HG03469 (cell line): Measurements from ENCODE around the gene CGB7.
"Not testable (repeated sequence)": the region's sequence is repeated elsewhere in the genome, so short reads cannot be mapped to it uniquely, and the experiment has no call there.

Experiments
- ATAC-seq: cut with Tn5 transposase; IDR thresholded peaks from one replicate; pipeline ENCODE4 v1.9.1; 2021; ENCODE audit warnings: mild to moderate bottlenecking, moderate library complexity, moderate number of reproducible peaks; ENCODE audit not compliant: unreplicated experiment

CGB7 gene

GRCh38 chr19:49073514-49074378 lies 16.2 kb upstream of the CGB7 start:
- ATAC-seq = no peak

- no peak for ATAC-seq
Observed at GRCh38 chr19:49071860-49072547, 14.5 kb upstream of the CGB7 start.

- ATAC-seq = no peak
Observed at GRCh38 chr19:49070416-49070815, 12.9 kb upstream of the CGB7 start.

- no peak for ATAC-seq
Observed at GRCh38 chr19:49069026-49069425, 11.5 kb upstream of the CGB7 start.

- no peak for ATAC-seq
Observed at GRCh38 chr19:49067554-49067953, 10.0 kb upstream of the CGB7 start.

- no peak for ATAC-seq
Observed at GRCh38 chr19:49065905-49066512, 8.5 kb upstream of the CGB7 start.

- ATAC-seq = no peak
Observed at GRCh38 chr19:49064768-49065611, 7.4 kb upstream of the CGB7 start, which contains the start of gene NTF4. Gene NTF4 (minus strand): TSS chr19:49064818. CDS start chr19:49061997, 2,821 bp downstream.

GRCh38 chr19:49064029-49064629 lies 6.6 kb upstream of the CGB7 start:
- ATAC-seq = no peak

- ATAC-seq = no peak
Observed at GRCh38 chr19:49061445-49061844, 3.9 kb upstream of the CGB7 start.

- no peak for ATAC-seq
Observed at GRCh38 chr19:49061000-49061399, 3.5 kb upstream of the CGB7 start.

GRCh38 chr19:49059053-49059452 lies 1.5 kb upstream of the CGB7 start:
- ATAC-seq = no peak

GRCh38 chr19:49058562-49058961 lies 1.0 kb upstream of the CGB7 start:
- no peak for ATAC-seq

- ATAC-seq = not testable (repeated sequence)
Observed at GRCh38 chr19:49056902-49057596, 500 bp downstream of the CGB7 start.

GRCh38 chr19:49056101-49056901 lies 1.2 kb downstream of the CGB7 start:
- no peak for ATAC-seq

- ATAC-seq = not testable (repeated sequence)
Observed at GRCh38 chr19:49050376-49051033, 7.0 kb downstream of the CGB7 start.

- not testable (repeated sequence) for ATAC-seq
Observed at GRCh38 chr19:49049834-49050233, 7.7 kb downstream of the CGB7 start.

GRCh38 chr19:49049011-49049410 lies 8.5 kb downstream of the CGB7 start, which contains the start of gene CGB8:
Gene CGB8 (minus strand): TSS chr19:49049111. CDS start chr19:49048739, 372 bp downstream.
- not testable (repeated sequence) for ATAC-seq

GRCh38 chr19:49043548-49043947 lies 14.0 kb downstream of the CGB7 start, which contains the start of gene CGB5:
Gene CGB5 (plus strand): TSS chr19:49043848. CDS start chr19:49044210, 362 bp downstream.
- ATAC-seq = not testable (repeated sequence)
